Measurements from ENCODE around the gene TLE3.

The TLE3 gene

DNA sequence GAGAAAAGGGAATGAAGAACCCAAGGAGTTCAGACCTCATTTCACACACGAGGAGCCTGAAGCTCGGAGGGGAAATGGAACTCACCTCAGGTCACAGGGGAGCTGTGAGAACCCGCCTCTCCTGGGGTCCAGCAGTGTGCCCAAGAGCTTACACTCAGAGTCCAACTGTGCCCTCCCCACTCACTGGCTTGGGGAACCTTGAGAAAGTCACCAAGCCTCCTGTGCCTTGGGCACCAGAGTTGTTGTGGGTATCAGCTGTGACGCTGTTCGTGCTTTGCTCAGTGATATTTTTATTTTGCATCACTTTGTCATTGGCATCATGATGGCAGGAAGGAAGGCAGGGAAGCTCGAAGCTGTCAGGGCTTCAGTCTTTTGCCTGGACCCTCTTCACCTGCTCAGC lies 83.4 kb downstream of the TLE3 start:
- Histone ChIP-seq H3K4me3 (ENCODE audit: low read depth, low read length) (no peak overlapping the region), H3K27ac (no peak overlapping the region), H3K27me3 (ENCODE audit: insufficient read depth, low read depth, severe bottlenecking) (no peaks in the 10 kb centered on the region), H3K9me3 (ENCODE audit: severe bottlenecking) (no peaks in the 10 kb centered on the region), H3K36me3 (no peaks in the 10 kb centered on the region)
- DNase-seq: no peak
- TF ChIP-seq, protein P1, sequence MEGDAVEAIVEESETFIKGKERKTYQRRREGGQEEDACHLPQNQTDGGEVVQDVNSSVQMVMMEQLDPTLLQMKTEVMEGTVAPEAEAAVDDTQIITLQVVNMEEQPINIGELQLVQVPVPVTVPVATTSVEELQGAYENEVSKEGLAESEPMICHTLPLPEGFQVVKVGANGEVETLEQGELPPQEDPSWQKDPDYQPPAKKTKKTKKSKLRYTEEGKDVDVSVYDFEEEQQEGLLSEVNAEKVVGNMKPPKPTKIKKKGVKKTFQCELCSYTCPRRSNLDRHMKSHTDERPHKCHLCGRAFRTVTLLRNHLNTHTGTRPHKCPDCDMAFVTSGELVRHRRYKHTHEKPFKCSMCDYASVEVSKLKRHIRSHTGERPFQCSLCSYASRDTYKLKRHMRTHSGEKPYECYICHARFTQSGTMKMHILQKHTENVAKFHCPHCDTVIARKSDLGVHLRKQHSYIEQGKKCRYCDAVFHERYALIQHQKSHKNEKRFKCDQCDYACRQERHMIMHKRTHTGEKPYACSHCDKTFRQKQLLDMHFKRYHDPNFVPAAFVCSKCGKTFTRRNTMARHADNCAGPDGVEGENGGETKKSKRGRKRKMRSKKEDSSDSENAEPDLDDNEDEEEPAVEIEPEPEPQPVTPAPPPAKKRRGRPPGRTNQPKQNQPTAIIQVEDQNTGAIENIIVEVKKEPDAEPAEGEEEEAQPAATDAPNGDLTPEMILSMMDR (IDR thresholded peaks at IDR 0.05; ENCODE audit: low read depth, low read length): no peak

DNA sequence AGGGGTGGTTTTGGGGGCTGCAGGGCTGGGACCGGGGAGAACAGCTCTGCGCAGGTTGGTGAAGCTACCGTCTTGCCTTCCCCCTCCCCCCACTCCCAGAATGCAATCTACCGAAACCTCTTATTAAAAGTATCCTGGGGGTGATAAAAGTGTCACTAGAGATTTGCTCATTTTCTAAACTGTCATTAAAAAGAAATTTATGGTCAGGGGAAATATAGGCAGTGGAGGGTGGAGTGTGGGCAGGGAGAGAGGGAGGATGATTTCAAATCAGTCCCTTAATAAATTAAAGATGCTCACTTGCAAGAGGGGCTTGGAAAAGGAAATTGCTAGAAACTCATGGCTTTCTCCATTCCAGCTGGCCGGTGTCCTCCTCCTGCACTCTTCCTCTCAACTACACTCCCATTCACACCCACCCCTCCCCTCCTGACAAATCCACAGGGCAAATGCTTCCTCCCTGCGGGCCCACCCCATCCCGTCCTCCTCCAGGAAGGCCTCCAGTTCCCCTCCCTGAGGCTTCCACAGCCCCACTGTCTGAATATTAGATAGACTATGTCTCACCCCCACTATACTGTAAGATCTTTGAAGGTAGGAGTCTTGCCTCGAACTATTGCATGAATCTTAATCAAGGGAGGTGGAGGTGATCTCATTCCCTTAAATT lies 83.9 kb downstream of the TLE3 start:
- H3K27me3 ChIP-seq (ENCODE audit: insufficient read depth, low read depth, severe bottlenecking): no peaks in the 10 kb centered on the region
- no peak overlapping the region for H3K4me3 ChIP-seq (ENCODE audit: low read depth, low read length)
- no peaks in the 10 kb centered on the region for H3K9me3 ChIP-seq (ENCODE audit: severe bottlenecking)
- no peaks in the 10 kb centered on the region for H3K36me3 ChIP-seq
- H3K27ac ChIP-seq: no peak overlapping the region
- TF ChIP-seq, protein P1 (IDR thresholded peaks at IDR 0.05; ENCODE audit: low read depth, low read length): no peak
- DNase-seq: no peak

DNA sequence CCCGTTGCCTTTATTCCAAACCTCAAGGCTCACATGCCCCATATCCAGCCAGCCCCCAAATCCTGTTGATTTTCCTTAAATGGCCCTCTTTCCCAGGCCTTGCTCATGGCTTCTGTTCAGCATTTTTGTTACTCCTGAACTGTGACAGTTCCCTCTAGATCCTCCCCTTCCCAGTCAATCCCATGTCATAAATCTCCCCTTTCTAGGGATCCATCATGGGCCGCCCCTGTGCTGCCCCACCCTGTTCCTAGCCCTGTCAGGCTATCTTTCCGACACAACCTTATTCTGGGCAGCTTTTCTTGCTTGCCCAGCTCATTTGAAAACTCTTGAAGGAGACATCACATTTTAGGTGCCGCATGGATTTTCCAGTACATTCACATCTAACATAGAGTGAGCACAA lies 84.8 kb downstream of the TLE3 start:
- Histone ChIP-seq H3K9me3 (ENCODE audit: severe bottlenecking) (no peaks in the 10 kb centered on the region), H3K27me3 (ENCODE audit: insufficient read depth, low read depth, severe bottlenecking) (no peaks in the 10 kb centered on the region), H3K36me3 (no peaks in the 10 kb centered on the region), H3K27ac (no peak overlapping the region), H3K4me3 (ENCODE audit: low read depth, low read length) (no peak overlapping the region)
- no peak for DNase-seq
- TF ChIP-seq, protein P1 (IDR thresholded peaks at IDR 0.05; ENCODE audit: low read depth, low read length): no peak

DNA sequence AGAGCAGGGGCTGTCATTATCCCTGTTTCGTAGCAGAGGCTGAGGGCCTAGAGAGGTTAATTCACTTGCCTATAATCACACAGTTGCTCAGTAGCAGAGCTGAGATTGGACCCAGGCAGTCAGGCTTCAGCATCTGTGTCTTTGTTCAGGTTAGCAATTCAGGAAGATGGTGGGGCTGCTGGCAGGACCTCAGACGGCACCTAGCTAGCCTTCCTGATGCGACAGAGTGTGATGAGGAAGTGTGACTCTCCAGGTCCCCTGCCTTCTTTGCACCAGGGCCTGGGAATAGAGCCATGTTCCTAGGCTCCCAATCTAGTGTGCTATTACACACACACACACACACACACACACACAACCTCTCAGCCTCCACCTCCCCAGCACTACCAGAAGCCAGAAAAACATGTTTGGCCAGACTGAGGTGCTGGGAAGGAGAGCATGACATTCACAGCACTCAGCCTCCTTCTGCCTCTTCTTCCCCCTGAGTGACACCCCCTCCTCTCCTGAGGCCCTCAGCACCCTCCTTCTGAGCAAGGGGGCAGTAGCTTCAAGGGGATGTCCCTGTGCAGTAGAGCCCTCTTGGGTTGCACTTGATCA lies 88.9 kb downstream of the TLE3 start:
- Histone ChIP-seq H3K27me3 (ENCODE audit: insufficient read depth, low read depth, severe bottlenecking) (no peaks in the 10 kb centered on the region), H3K27ac (no peak overlapping the region), H3K36me3 (no peaks in the 10 kb centered on the region), H3K9me3 (ENCODE audit: severe bottlenecking) (no peaks in the 10 kb centered on the region), H3K4me3 (ENCODE audit: low read depth, low read length) (no peak overlapping the region)
- TF ChIP-seq, protein P1 (IDR thresholded peaks at IDR 0.05; ENCODE audit: low read depth, low read length): no peak
- DNase-seq: no peak

DNA sequence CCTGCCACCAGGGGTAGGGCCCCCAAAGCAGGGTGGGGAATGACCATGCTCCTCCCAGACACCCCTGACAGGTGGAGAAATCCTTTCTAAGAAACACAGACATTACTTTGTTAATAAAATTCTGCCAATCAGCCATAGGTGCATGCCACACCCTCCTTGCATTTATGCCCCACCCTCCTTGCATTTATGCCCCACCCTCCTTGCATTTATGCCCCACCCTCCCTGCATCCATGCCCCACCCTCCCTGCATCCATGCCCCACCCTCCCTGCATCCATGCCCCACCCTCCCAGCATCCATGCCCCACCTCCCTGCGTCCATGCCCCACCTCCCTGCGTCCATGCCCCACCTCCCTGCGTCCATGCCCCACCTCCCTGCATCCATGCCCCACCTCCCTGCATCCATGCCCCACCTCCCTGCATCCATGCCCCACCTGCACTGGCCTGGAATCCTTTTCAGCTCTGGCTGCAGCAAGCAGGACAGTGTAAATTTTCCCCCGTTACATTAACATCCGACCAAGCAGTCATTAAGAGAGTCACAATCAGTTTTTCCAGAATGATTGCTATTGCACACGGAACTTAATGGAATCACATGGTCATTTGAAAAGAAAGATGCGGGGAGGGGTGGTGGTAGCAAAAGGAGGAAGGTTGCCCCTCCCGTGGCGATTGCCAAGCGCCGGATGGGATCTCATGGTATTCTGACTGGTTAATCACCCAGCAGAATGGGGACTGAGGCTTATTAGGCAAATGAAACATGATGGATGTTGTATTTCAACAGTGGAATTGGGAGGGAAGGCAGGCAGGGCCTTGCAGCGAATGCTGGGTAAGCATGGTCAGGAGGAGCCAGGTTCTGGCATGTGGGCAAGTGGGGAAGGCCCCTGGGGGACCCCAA lies 91.2 kb downstream of the TLE3 start:
- TF ChIP-seq, protein P1 (IDR thresholded peaks at IDR 0.05; ENCODE audit: low read depth, low read length): no peak
- Histone ChIP-seq H3K9me3 (ENCODE audit: severe bottlenecking) (peaks cover 8% of the 10 kb centered on the region), H3K36me3 (no peaks in the 10 kb centered on the region), H3K4me3 (ENCODE audit: low read depth, low read length) (no peak overlapping the region), H3K27ac (no peak overlapping the region), H3K27me3 (ENCODE audit: insufficient read depth, low read depth, severe bottlenecking) (no peaks in the 10 kb centered on the region)
- DNase-seq: no peak
